DOHH2 (cell line): ENCODE measurements around the gene ETV6.

ENCODE experiments used
- H3F3A ChIP-seq: fragments of 200-600 bp; sonication (generic), shearing (Covaris generic); 2 replicates; pipeline ENCODE4 v1.6.0; 2016; ENCODE audit warnings: antibody characterized with exemption, mild to moderate bottlenecking; ENCODE audit not compliant: control insufficient read depth, insufficient read depth
- H3K27ac ChIP-seq: fragments of 200-600 bp; sonication (generic); 2 replicates; pipeline ENCODE4 v1.5.1; 2014; ENCODE audit warnings: low read depth, mild to moderate bottlenecking, low read length, moderate library complexity
- H3K27me3 ChIP-seq: fragments of 200-600 bp; sonication (generic); 2 replicates; pipeline ENCODE4 v1.6.1; 2014; ENCODE audit warnings: mild to moderate bottlenecking, low read length, mixed read lengths; ENCODE audit not compliant: control insufficient read depth
- H3K36me3 ChIP-seq: fragments of 200-600 bp; sonication (generic); 2 replicates; pipeline ENCODE4 v1.6.1; 2014; ENCODE audit warnings: mild to moderate bottlenecking, low read length, moderate library complexity, mixed read lengths; ENCODE audit not compliant: control insufficient read depth
- H3K4me1 ChIP-seq: fragments of 200-600 bp; sonication (generic); 2 replicates; pipeline ENCODE4 v1.6.1; 2014; ENCODE audit warnings: mild to moderate bottlenecking, low read length, mixed read lengths; ENCODE audit not compliant: control insufficient read depth
- H3K4me2 ChIP-seq: fragments of 200-600 bp; sonication (generic); 2 replicates; pipeline ENCODE4 v1.6.0; 2014; ENCODE audit warnings: mild to moderate bottlenecking, low read length, moderate library complexity
- H3K4me3 ChIP-seq: fragments of 200-600 bp; sonication (generic); 2 replicates; pipeline ENCODE4 v1.5.1; 2014; ENCODE audit warnings: mild to moderate bottlenecking, low read length, mixed read lengths
- H3K79me2 ChIP-seq: fragments of 200-600 bp; sonication (generic); 2 replicates; pipeline ENCODE4 v1.6.1; 2014; ENCODE audit warnings: mild to moderate bottlenecking, low read length, mixed read lengths; ENCODE audit not compliant: control insufficient read depth
- H3K9me2 ChIP-seq: fragments of 200-600 bp; sonication (generic); replicated peaks from 2 replicates; pipeline ENCODE4 v1.6.1; 2014; ENCODE audit warnings: mild to moderate bottlenecking, low read length, mixed read lengths; ENCODE audit not compliant: control insufficient read depth
- H3K9me3 ChIP-seq: fragments of 200-600 bp; sonication (generic); 2 replicates; pipeline ENCODE4 v1.6.1; 2014; ENCODE audit warnings: antibody characterized with exemption, low read length, mixed read lengths; ENCODE audit not compliant: control insufficient read depth, insufficient read depth
- H4K20me1 ChIP-seq: fragments of 200-600 bp; sonication (generic); 2 replicates; pipeline ENCODE4 v1.6.0; 2014; ENCODE audit warnings: low read depth, mild to moderate bottlenecking, antibody characterized with exemption, low read length, moderate library complexity; ENCODE audit not compliant: control insufficient read depth, insufficient read depth
- CTCF ChIP-seq: fragments of 200-600 bp; sonication (generic); IDR thresholded peaks from one replicate; pipeline ENCODE4 v1.5.1; 2014; ENCODE audit warnings: antibody characterized with exemption, mild to moderate bottlenecking, low read depth, low read length; ENCODE audit not compliant: poor library complexity, severe bottlenecking
- EZH2phosphoT487 ChIP-seq: fragments of 200-600 bp; sonication (generic); IDR thresholded peaks from 2 replicates; pipeline ENCODE4 v1.6.1; 2017; ENCODE audit warnings: borderline replicate concordance, mild to moderate bottlenecking, antibody characterized with exemption, low read length, moderate library complexity, mixed read lengths

ETV6 gene

GRCh38 chr12:11897923-11898322 is 248.4 kb downstream of the ETV6 start:
- Histone ChIP-seq H3K79me2 (no peaks in the 10 kb centered on the region), H3K9me3 (no peaks in the 10 kb centered on the region), H3K9me2 (no peaks in the 10 kb centered on the region), H3K27me3 (no peaks in the 10 kb centered on the region), H4K20me1 (no peaks in the 10 kb centered on the region), H3K4me1 (peaks cover 37% of the 10 kb centered on the region), H3K4me2 (no peak overlapping the region), H3K36me3 (peaks cover 7% of the 10 kb centered on the region), H3K4me3 (no peak overlapping the region), H3F3A (no peaks in the 10 kb centered on the region), H3K27ac (no peak overlapping the region)
- no peak for TF ChIP-seq EZH2phosphoT487
- no peak for TF ChIP-seq CTCF

GRCh38 chr12:11901701-11902524 is 252.4 kb downstream of the ETV6 start:
- H3K4me1 ChIP-seq: peaks cover 3% of the 10 kb centered on the region; the same call in 1 of the 2 replicates
- H3K27me3 ChIP-seq: no peaks in the 10 kb centered on the region
- no peak overlapping the region for H3K4me3 ChIP-seq
- TF ChIP-seq EZH2phosphoT487: no peak
- TF ChIP-seq CTCF: no peak
- no peaks in the 10 kb centered on the region for H3F3A ChIP-seq
- H3K9me2 ChIP-seq: no peaks in the 10 kb centered on the region
- H3K4me2 ChIP-seq: no peak overlapping the region
- no peaks in the 10 kb centered on the region for H4K20me1 ChIP-seq
- no peak overlapping the region for H3K27ac ChIP-seq
- H3K36me3 ChIP-seq: no peaks in the 10 kb centered on the region
- no peaks in the 10 kb centered on the region for H3K79me2 ChIP-seq
- H3K9me3 ChIP-seq: peaks cover 4% of the 10 kb centered on the region; the same call in 1 of the 2 replicates

- TF ChIP-seq CTCF (no peak), EZH2phosphoT487 (no peak)
- Histone ChIP-seq H3K4me3 (no peak overlapping the region), H3K79me2 (no peaks in the 10 kb centered on the region), H3K27ac (no peak overlapping the region), H3K27me3 (no peaks in the 10 kb centered on the region), H4K20me1 (no peaks in the 10 kb centered on the region), H3F3A (no peaks in the 10 kb centered on the region), H3K9me2 (no peaks in the 10 kb centered on the region), H3K36me3 (no peaks in the 10 kb centered on the region), H3K4me2 (no peak overlapping the region), H3K4me1 (peaks cover 3% of the 10 kb centered on the region; the same call in 1 of the 2 replicates), H3K9me3 (peaks cover 8% of the 10 kb centered on the region; the same call in 1 of the 2 replicates)
These were observed 253.0 kb downstream of the ETV6 start for GRCh38 chr12:11902525-11902875.
